Tibial artery (tissue), 4 donors: ENCODE measurements around the gene PLET1.

Source experiments
- DNase-seq, 2 donors: peaks; one replicate each; pipeline ENCODE4 v3.0.0-alpha.2; 2019
- H3K27ac ChIP-seq, 2 donors: fragments of 200-600 bp; sonication (generic) in 1 of 2; 1 replicate in 1 of 2; 2 replicates in 1 of 2; pipeline ENCODE4 v1.5.1; 2018 to 2019; ENCODE audit warnings: mild to moderate bottlenecking in 1 of 2
- H3K27me3 ChIP-seq, 2 donors: fragments of 200-600 bp; sonication (generic) in 1 of 2; one replicate each; pipeline versions ENCODE4 v1.5.1 to v1.6.0; 2016 to 2019
- H3K36me3 ChIP-seq, 3 donors: fragments of 200-600 bp; sonication (generic) in 2 of 3; one replicate each; pipeline ENCODE4 v1.5.1; 2016 to 2019; ENCODE audit warnings: mild to moderate bottlenecking in 2 of 3
- H3K4me1 ChIP-seq, 4 donors: fragments of 200-600 bp; sonication (generic) in 2 of 4; 1 replicate in 3 of 4; 2 replicates in 1 of 4; pipeline ENCODE4 v1.5.1; 2016 to 2019
- H3K4me3 ChIP-seq, 2 donors: fragments of 200-600 bp; sonication (generic) in 1 of 2; 1 replicate in 1 of 2; 2 replicates in 1 of 2; pipeline ENCODE4 v1.5.1; 2018 to 2019; ENCODE audit warnings: mild to moderate bottlenecking in 2 of 2
- H3K9me3 ChIP-seq, 3 donors: fragments of 200-600 bp; sonication (generic) in 1 of 3; one replicate each; pipeline ENCODE4 v1.5.1; 2016 to 2019
- intact Hi-C: fragments of 100-400 bp; cut with DNase I; formaldehyde crosslinking; loops from one replicate; pipeline ENCODE4 v1.15.0; 2023; ENCODE audit warnings: low total_unique reads
- TF ChIP-seq, protein P1 (sequence below), 2 experiments: fragments of 200-600 bp in 1 of 2; fragments of 450-650 bp in 1 of 2; IDR thresholded peaks; one replicate each; pipeline ENCODE4 v1.5.1; 2017 to 2019; ENCODE audit warnings: antibody characterized with exemption in 2 of 2, mild to moderate bottlenecking in 1 of 2, moderate library complexity in 1 of 2

PLET1 gene

DNA sequence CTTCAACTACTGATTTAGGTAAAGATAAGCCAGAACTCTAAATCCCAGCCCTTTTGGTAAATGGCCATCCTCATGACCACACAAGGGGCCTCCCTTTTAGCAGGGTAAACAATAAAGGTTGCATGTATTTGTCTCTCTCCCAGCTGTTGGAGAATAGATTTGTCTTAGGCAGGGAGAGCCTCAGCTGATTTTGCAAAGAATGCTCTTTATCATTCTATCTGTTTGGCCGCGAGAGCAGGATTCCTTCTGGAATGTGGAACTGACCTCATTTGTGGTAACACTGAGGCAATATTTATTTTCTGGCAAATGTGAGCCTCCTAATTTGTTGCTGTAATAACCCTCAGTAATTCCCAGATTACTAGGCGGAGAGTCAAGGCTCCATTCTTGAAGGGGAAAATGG, 19.2 kb downstream of the PLET1 start:
- Histone ChIP-seq H3K4me1 (no peaks in the 10 kb centered on the region), H3K27me3 (no peaks in the 10 kb centered on the region), H3K4me3 (no peak overlapping the region), H3K27ac (no peak overlapping the region), H3K36me3 (peaks cover 26 to 36% (median 31%) of the 10 kb centered on the region in 3 donors), H3K9me3 (no peaks in the 10 kb centered on the region)
- DNase-seq: peak in 1 of 2 donors; percentile 43
- TF ChIP-seq, protein P1, sequence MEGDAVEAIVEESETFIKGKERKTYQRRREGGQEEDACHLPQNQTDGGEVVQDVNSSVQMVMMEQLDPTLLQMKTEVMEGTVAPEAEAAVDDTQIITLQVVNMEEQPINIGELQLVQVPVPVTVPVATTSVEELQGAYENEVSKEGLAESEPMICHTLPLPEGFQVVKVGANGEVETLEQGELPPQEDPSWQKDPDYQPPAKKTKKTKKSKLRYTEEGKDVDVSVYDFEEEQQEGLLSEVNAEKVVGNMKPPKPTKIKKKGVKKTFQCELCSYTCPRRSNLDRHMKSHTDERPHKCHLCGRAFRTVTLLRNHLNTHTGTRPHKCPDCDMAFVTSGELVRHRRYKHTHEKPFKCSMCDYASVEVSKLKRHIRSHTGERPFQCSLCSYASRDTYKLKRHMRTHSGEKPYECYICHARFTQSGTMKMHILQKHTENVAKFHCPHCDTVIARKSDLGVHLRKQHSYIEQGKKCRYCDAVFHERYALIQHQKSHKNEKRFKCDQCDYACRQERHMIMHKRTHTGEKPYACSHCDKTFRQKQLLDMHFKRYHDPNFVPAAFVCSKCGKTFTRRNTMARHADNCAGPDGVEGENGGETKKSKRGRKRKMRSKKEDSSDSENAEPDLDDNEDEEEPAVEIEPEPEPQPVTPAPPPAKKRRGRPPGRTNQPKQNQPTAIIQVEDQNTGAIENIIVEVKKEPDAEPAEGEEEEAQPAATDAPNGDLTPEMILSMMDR (IDR thresholded peaks at IDR 0.05): no peak
- intact Hi-C loops: no loop called here

DNA sequence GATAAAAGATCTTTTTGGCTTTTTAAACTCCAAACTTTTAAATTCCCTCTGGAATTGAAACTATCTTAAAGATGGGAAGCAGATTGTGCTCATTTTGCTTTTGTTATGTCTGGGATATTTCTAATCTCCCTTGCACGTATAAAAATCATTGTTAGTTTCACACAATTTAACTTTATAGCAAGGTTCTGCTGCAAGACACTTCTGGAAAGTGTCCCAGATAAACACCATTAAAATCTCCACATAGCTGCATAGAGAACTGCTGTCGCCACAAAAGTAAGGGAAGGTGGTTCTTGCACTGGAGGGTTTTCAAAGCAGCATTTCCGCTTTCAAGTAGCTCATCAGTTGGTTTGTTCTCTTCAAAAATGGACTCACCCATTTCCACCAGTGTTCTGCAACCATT, 22.6 kb downstream of the PLET1 start:
- no peak for DNase-seq
- intact Hi-C loops: no loop called here
- TF ChIP-seq, protein P1 (IDR thresholded peaks at IDR 0.05): no peak
- Histone ChIP-seq H3K4me3 (no peak overlapping the region), H3K27ac (no peak overlapping the region), H3K27me3 (no peaks in the 10 kb centered on the region), H3K36me3 (peaks cover 45 to 59% (median 56%) of the 10 kb centered on the region in 3 donors), H3K4me1 (no peaks in the 10 kb centered on the region), H3K9me3 (no peaks in the 10 kb centered on the region)

DNA sequence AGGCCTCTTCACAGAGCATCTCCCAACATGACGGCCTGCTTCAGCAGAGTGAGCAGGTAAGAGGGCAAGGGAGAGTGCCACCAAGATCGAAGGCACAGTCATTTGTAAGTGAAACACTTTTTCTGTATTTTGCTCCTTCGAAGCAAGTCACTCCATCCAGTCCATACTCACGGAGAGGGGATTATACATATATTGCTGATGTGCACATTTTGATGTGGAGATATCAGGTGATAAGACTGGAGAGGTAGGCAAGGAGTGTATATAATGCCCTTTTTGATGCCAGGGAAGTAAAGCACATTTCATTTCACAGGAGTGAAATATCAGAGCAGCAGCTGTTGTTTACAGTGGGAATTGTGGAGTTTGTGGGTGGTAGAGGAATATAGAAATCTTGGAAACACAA, 23.2 kb downstream of the PLET1 start:
- Histone ChIP-seq H3K36me3 (peaks cover 39 to 59% (median 56%) of the 10 kb centered on the region in 3 donors), H3K27ac (no peak overlapping the region), H3K27me3 (no peaks in the 10 kb centered on the region), H3K9me3 (no peaks in the 10 kb centered on the region), H3K4me1 (no peaks in the 10 kb centered on the region), H3K4me3 (no peak overlapping the region)
- intact Hi-C loops: no loop called here
- TF ChIP-seq, protein P1 (IDR thresholded peaks at IDR 0.05): no peak
- no peak for DNase-seq

DNA sequence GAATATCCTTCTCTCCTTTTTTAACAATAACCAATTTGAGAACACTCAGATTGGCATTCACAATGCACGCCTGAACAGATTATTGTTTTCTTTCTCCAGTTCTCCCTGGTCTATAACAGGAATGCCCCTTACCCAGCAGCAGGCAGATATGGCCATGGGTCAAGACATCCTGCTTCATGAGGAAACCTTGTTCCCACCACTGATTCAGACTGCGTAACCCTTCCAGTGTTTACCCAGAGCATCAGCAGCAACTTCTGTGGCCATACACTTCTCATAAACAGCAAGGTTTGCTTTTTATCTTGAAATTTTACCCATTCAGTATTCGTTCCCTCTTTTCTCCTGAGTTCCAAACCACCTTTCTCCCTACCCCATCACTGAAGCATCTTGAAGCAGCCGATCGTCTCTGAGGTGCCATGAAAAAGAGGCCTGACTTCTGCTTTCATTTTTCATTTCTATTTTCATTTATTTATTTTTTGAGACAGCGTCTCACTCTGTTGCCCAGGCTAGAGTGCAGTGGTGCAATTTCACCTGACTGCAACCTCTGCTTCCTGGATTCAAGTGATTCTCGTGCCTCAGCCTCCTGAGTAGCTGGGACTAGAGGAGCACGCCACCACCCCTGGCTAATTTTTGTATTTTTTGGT, 24.8 kb downstream of the PLET1 start:
- TF ChIP-seq, protein P1 (IDR thresholded peaks at IDR 0.05): no peak
- intact Hi-C loops: no loop called here

DNA sequence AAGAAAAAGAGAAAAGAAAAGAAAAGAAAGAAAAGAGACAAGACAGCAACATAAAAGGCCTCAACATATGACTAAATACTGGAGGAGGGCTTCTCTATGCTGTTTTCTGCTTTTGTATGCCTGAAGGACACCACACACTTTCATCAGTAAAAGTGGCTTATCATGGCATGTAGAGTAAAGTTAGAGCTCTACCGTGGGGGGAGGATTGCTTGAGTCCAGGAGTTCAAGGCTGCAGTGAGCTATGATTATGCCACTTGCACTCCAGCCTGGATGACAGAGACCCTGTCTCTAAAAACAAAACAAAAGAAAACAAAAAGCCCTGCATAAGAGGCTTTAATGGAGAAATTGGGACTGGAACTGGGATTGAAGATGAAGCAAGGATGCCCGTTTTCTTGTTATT, 28.7 kb downstream of the PLET1 start:
- no peak overlapping the region for H3K4me3 ChIP-seq
- no peak for DNase-seq
- peaks cover 40 to 64% (median 63%) of the 10 kb centered on the region in 3 donors for H3K36me3 ChIP-seq
- intact Hi-C loops: no loop called here
- peaks cover 0 to 11% (median 9%) of the 10 kb centered on the region in 4 donors for H3K4me1 ChIP-seq
- no peak overlapping the region for H3K27ac ChIP-seq
- H3K9me3 ChIP-seq: no peaks in the 10 kb centered on the region
- TF ChIP-seq, protein P1 (IDR thresholded peaks at IDR 0.05): no peak
- no peaks in the 10 kb centered on the region for H3K27me3 ChIP-seq

More for the DNA sequence above, 24.8 kb downstream of the PLET1 start:
- DNase-seq: no peak
- Histone ChIP-seq H3K9me3 (no peaks in the 10 kb centered on the region), H3K36me3 (peaks cover 43 to 67% (median 64%) of the 10 kb centered on the region in 3 donors), H3K27me3 (no peaks in the 10 kb centered on the region), H3K4me3 (no peak overlapping the region), H3K27ac (no peak overlapping the region), H3K4me1 (no peaks in the 10 kb centered on the region)
